ENCODE measurements around the gene NTM.
A peak's percentile ranks its signal among the peaks of the same experiment; 100 is the strongest.

The NTM gene

GRCh38 chr11:132114743-132115142 is 744.3 kb downstream of the NTM start:
- no peak for DNase-seq (ENCODE audit: low spot score)

- no peak for DNase-seq (ENCODE audit: low spot score)
Observed at GRCh38 chr11:132115454-132115853, 745.0 kb downstream of the NTM start.

- no peak for DNase-seq (ENCODE audit: low spot score)
Observed at GRCh38 chr11:132116516-132116915, 746.1 kb downstream of the NTM start.

- no peak for DNase-seq (ENCODE audit: low spot score)
Observed at GRCh38 chr11:132118661-132119060, 748.2 kb downstream of the NTM start.

- DNase-seq (ENCODE audit: low spot score) = no peak
Observed at GRCh38 chr11:132119573-132119972, 749.2 kb downstream of the NTM start.

- no peak for DNase-seq (ENCODE audit: low spot score)
Observed at GRCh38 chr11:132122735-132123134, 752.3 kb downstream of the NTM start.

GRCh38 chr11:132123449-132123848 is 753.0 kb downstream of the NTM start:
- no peak for DNase-seq (ENCODE audit: low spot score)

- DNase-seq (ENCODE audit: low spot score) = no peak
Observed at GRCh38 chr11:132123854-132124835, 753.7 kb downstream of the NTM start.

GRCh38 chr11:132125988-132126871 is 755.8 kb downstream of the NTM start:
- peak; percentile 51 for DNase-seq (ENCODE audit: low spot score)

GRCh38 chr11:132126973-132127899 is 756.8 kb downstream of the NTM start:
- peak; percentile 16 for DNase-seq (ENCODE audit: low spot score)

- DNase-seq (ENCODE audit: low spot score) = no peak
Observed at GRCh38 chr11:132127900-132128288, 757.5 kb downstream of the NTM start.

GRCh38 chr11:132131047-132131446 is 760.6 kb downstream of the NTM start:
- DNase-seq (ENCODE audit: low spot score) = no peak

GRCh38 chr11:132131961-132132360 is 761.5 kb downstream of the NTM start:
- DNase-seq (ENCODE audit: low spot score) = no peak

GRCh38 chr11:132134322-132134721 is 763.9 kb downstream of the NTM start:
- peak; percentile 43 for DNase-seq (ENCODE audit: low spot score)

- DNase-seq (ENCODE audit: low spot score) = no peak
Observed at GRCh38 chr11:132137289-132137980, 767.0 kb downstream of the NTM start.

GRCh38 chr11:132137981-132138313 is 767.5 kb downstream of the NTM start:
- no peak for DNase-seq (ENCODE audit: low spot score)

- no peak for DNase-seq (ENCODE audit: low spot score)
Observed at GRCh38 chr11:132139181-132139580, 768.8 kb downstream of the NTM start.

GRCh38 chr11:132140056-132140455 is 769.6 kb downstream of the NTM start:
- no peak for DNase-seq (ENCODE audit: low spot score)

GRCh38 chr11:132142121-132142520 is 771.7 kb downstream of the NTM start:
- no peak for DNase-seq (ENCODE audit: low spot score)

- no peak for DNase-seq (ENCODE audit: low spot score)
Observed at GRCh38 chr11:132142554-132142953, 772.1 kb downstream of the NTM start.

- DNase-seq (ENCODE audit: low spot score) = no peak
Observed at GRCh38 chr11:132147464-132147863, 777.0 kb downstream of the NTM start.
